Heart left ventricle (tissue), 13 donors: Measurements from ENCODE around the gene CDCA4.
"Not testable (repeated sequence)": the region's sequence is repeated elsewhere in the genome, so short reads cannot be mapped to it uniquely, and the experiment has no call there.

ENCODE experiments used
- POLR2A ChIP-seq, 2 donors: fragments of 450-650 bp; IDR thresholded peaks; one replicate each; pipeline ENCODE4 v1.6.1; 2017; ENCODE audit warnings: antibody characterized with exemption in 2 of 2, mild to moderate bottlenecking in 2 of 2, moderate library complexity in 2 of 2
- TF ChIP-seq, protein P1 (sequence below), 12 donors: fragments of 200-600 bp; sonication (generic) in 4 of 12; IDR thresholded peaks; one replicate each; pipeline versions ENCODE4 v1.5.0 to v1.8.0; 2018 to 2022; ENCODE audit warnings: antibody characterized with exemption in 12 of 12, mild to moderate bottlenecking in 5 of 12
- donor health status: ischemic (EF 13 %, LVEDD 7.1; RV severe dilation, severe dysfunction).
- donor health status: DM: no; HTN: yes; CAD: no.
- donor health status: DM: no; HTN: no; CAD: no.
- donor health status: ischemic (EF 25% LVEDD 6.9; RV normal size, moderate dysfunction).
- donor health status: ischemic (EF 25% LVEDD 5.7; RV mildly dilated, moderate dysfunction).
- donor health status: ischemic (EF 35%, LVEDD 5.7; RV mildly dilated, moderate dysfunction).
- donor health status: nonischemic (EF 11% LVEDD 7.7; RV severe dilation, severe dysfunction).
- donor health status: DM: yes; HTN: yes; CAD: no.
- donor health status: PGD.
- donor health status: ischemic (EF 29% LVEDD 5.4; RV normal size, mild dysfunction).
- donor health status: nonischemic (EF 23%, LVEDD 6.1; RV moderate dilation, normal function).

- TF ChIP-seq, protein P1, sequence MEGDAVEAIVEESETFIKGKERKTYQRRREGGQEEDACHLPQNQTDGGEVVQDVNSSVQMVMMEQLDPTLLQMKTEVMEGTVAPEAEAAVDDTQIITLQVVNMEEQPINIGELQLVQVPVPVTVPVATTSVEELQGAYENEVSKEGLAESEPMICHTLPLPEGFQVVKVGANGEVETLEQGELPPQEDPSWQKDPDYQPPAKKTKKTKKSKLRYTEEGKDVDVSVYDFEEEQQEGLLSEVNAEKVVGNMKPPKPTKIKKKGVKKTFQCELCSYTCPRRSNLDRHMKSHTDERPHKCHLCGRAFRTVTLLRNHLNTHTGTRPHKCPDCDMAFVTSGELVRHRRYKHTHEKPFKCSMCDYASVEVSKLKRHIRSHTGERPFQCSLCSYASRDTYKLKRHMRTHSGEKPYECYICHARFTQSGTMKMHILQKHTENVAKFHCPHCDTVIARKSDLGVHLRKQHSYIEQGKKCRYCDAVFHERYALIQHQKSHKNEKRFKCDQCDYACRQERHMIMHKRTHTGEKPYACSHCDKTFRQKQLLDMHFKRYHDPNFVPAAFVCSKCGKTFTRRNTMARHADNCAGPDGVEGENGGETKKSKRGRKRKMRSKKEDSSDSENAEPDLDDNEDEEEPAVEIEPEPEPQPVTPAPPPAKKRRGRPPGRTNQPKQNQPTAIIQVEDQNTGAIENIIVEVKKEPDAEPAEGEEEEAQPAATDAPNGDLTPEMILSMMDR (IDR thresholded peaks at IDR 0.05) = not testable (repeated sequence)
- not testable (repeated sequence) for TF ChIP-seq POLR2A (IDR thresholded peaks at IDR 0.05)
Measured at GRCh38 chr14:105035616-105036015, 14.7 kb upstream of the CDCA4 start.
